ENCODE results near the gene STK39.

- TF ChIP-seq CTCF (IDR thresholded peaks at IDR 0.05): no peak
- no peak for TF ChIP-seq HDAC2 (IDR thresholded peaks at IDR 0.05)
Observed at GRCh38 chr2:168237741-168238140, 9.7 kb downstream of the STK39 start.

All from A549 (cell line).